GM19324 (cell line): Measurements from ENCODE around the gene SPAG16.
"Not testable (repeated sequence)": the region's sequence is repeated elsewhere in the genome, so short reads cannot be mapped to it uniquely, and the experiment has no call there.

Experiments used
- ATAC-seq: cut with Tn5 transposase; IDR thresholded peaks from one replicate; pipeline ENCODE4 v1.9.1; 2021; ENCODE audit warnings: mild to moderate bottlenecking, moderate library complexity; ENCODE audit not compliant: unreplicated experiment, low FRiP score

SPAG16 gene

GRCh38 chr2:213266421-213266820, 17.8 kb upstream of the SPAG16 start:
- ATAC-seq, result no peak

GRCh38 chr2:213271947-213272346, 12.3 kb upstream of the SPAG16 start:
- no peak for ATAC-seq

GRCh38 chr2:213274143-213274542, 10.1 kb upstream of the SPAG16 start:
- ATAC-seq, result no peak

GRCh38 chr2:213275265-213275664, 9.0 kb upstream of the SPAG16 start:
- ATAC-seq, result no peak

- ATAC-seq, result not testable (repeated sequence)
Measured at GRCh38 chr2:213277134-213277533, 7.1 kb upstream of the SPAG16 start.

- no peak for ATAC-seq
Measured at GRCh38 chr2:213279116-213279620, 5.1 kb upstream of the SPAG16 start.

- no peak for ATAC-seq
Measured at GRCh38 chr2:213279971-213280370, 4.3 kb upstream of the SPAG16 start.

- ATAC-seq, result no peak
Measured at GRCh38 chr2:213281156-213281555, 3.1 kb upstream of the SPAG16 start.

GRCh38 chr2:213285404-213285803, 1.1 kb downstream of the SPAG16 start:
- no peak for ATAC-seq

GRCh38 chr2:213286161-213286560, 1.9 kb downstream of the SPAG16 start:
- ATAC-seq, result no peak

GRCh38 chr2:213288913-213289700, 4.8 kb downstream of the SPAG16 start:
- ATAC-seq, result no peak

GRCh38 chr2:213290501-213290900, 6.2 kb downstream of the SPAG16 start:
- ATAC-seq, result no peak

- no peak for ATAC-seq
Measured at GRCh38 chr2:213296270-213296669, 12.0 kb downstream of the SPAG16 start.

- ATAC-seq, result no peak
Measured at GRCh38 chr2:213306316-213306942, 22.2 kb downstream of the SPAG16 start.

- no peak for ATAC-seq
Measured at GRCh38 chr2:213315168-213315876, 31.1 kb downstream of the SPAG16 start.

GRCh38 chr2:213316001-213316735, 31.9 kb downstream of the SPAG16 start:
- no peak for ATAC-seq

GRCh38 chr2:213317929-213318328, 33.7 kb downstream of the SPAG16 start:
- no peak for ATAC-seq

GRCh38 chr2:213320604-213321003, 36.3 kb downstream of the SPAG16 start:
- ATAC-seq, result no peak

GRCh38 chr2:213336253-213336770, 52.0 kb downstream of the SPAG16 start:
- ATAC-seq, result no peak

- ATAC-seq, result no peak
Measured at GRCh38 chr2:213353419-213353818, 69.2 kb downstream of the SPAG16 start.
